ENCODE results near the gene MYOG.

Gene MYOG

DNA sequence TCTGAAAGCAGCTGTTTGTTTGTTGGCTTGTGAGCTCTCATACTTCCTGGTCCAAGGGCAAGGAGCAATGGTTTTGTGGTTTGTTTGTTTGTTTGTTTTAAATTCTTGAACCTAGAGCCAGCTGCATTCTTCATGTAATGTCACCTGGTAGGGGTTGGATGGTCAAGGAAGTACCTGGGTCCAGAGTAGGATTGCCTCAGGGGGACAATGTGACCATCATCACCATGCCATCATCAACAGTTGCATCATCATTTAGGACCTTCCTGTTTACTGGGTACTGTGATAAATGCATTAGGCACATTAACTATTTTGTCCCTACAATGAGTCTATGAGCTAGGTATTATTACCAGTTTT is 14.7 kb upstream of the MYOG start:
- no peaks in the 10 kb centered on the region for H3K79me2 ChIP-seq (ENCODE audit: insufficient read depth, low read length)
- H3K9ac ChIP-seq (ENCODE audit: low read depth, low read length, poor library complexity, severe bottlenecking): no peak overlapping the region
- no peaks in the 10 kb centered on the region for H3K9me2 ChIP-seq (replicated peaks; ENCODE audit: low read depth, low read length)
- H3K27me3 ChIP-seq (ENCODE audit: insufficient read depth, low read length, poor library complexity, severe bottlenecking): no peaks in the 10 kb centered on the region
- H3K4me1 ChIP-seq (ENCODE audit: insufficient read depth, low read length, poor library complexity, severe bottlenecking): no peaks in the 10 kb centered on the region
- no peaks in the 10 kb centered on the region for H4K20me1 ChIP-seq (ENCODE audit: insufficient read depth, low read length, poor library complexity, severe bottlenecking)
- H3K36me3 ChIP-seq (ENCODE audit: insufficient read depth, low read length): no peaks in the 10 kb centered on the region
- no peak overlapping the region for H2AFZ ChIP-seq (ENCODE audit: low read length)
- peaks cover 6% of the 10 kb centered on the region; the same call in 1 of the 2 replicates for H3K9me3 ChIP-seq (ENCODE audit: insufficient read depth, low read depth, low read length)
- H3K4me3 ChIP-seq (ENCODE audit: low read length, poor library complexity, severe bottlenecking): no peak overlapping the region
- H3K4me2 ChIP-seq (ENCODE audit: low read depth, low read length, poor library complexity, severe bottlenecking): no peak overlapping the region
- H3F3A ChIP-seq (ENCODE audit: low read depth): no peaks in the 10 kb centered on the region
- TF ChIP-seq, protein P1, sequence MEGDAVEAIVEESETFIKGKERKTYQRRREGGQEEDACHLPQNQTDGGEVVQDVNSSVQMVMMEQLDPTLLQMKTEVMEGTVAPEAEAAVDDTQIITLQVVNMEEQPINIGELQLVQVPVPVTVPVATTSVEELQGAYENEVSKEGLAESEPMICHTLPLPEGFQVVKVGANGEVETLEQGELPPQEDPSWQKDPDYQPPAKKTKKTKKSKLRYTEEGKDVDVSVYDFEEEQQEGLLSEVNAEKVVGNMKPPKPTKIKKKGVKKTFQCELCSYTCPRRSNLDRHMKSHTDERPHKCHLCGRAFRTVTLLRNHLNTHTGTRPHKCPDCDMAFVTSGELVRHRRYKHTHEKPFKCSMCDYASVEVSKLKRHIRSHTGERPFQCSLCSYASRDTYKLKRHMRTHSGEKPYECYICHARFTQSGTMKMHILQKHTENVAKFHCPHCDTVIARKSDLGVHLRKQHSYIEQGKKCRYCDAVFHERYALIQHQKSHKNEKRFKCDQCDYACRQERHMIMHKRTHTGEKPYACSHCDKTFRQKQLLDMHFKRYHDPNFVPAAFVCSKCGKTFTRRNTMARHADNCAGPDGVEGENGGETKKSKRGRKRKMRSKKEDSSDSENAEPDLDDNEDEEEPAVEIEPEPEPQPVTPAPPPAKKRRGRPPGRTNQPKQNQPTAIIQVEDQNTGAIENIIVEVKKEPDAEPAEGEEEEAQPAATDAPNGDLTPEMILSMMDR (conservative IDR thresholded peaks at IDR 0.05; ENCODE audit: low read length): no peak
- TF ChIP-seq EZH2phosphoT487 (IDR thresholded peaks at IDR 0.05; ENCODE audit: borderline replicate concordance): no peak

DNA sequence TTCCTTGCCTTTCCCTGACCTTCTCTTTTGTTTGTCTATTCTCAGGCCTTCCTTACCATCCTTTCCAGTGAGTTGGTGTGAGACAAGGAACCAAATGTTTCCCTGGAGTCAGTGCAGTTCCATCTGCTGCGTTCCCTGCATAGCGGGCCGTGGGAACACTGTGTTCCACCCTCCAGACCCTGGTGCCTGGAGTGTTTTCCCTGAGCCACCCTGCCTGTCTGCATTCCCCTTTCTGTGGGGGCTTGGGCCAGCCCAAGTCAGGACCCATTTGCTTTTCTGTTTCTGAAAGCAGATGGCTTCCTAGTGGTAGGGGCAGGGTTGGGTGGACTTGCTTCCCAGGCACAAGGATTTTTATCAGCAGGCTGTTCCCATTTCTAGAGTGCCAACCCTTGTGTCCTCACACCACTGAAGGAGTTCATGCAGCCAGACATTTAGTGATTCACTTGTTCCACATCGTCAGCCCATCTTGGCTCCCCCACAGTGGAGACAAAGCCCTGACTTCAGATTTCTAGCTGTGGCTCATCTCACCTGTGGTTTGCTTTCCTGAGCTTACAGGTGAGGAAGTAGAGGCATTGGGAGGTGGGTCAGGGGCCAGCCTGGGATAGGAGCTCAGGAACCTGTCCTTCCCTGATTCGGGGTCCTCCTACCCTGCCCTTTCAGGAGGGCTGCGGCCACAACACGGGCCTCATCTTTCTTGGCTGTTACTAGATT is 14.1 kb upstream of the MYOG start:
- no peaks in the 10 kb centered on the region for H3K36me3 ChIP-seq (ENCODE audit: insufficient read depth, low read length)
- no peak overlapping the region for H2AFZ ChIP-seq (ENCODE audit: low read length)
- H3K4me3 ChIP-seq (ENCODE audit: low read length, poor library complexity, severe bottlenecking): no peak overlapping the region
- H3K27me3 ChIP-seq (ENCODE audit: insufficient read depth, low read length, poor library complexity, severe bottlenecking): no peaks in the 10 kb centered on the region
- no peak overlapping the region for H3K4me2 ChIP-seq (ENCODE audit: low read depth, low read length, poor library complexity, severe bottlenecking)
- peaks cover 11% of the 10 kb centered on the region for H3K9me3 ChIP-seq (ENCODE audit: insufficient read depth, low read depth, low read length)
- H3K9ac ChIP-seq (ENCODE audit: low read depth, low read length, poor library complexity, severe bottlenecking): no peak overlapping the region
- TF ChIP-seq EZH2phosphoT487 (IDR thresholded peaks at IDR 0.05; ENCODE audit: borderline replicate concordance): no peak
- TF ChIP-seq, protein P1 (conservative IDR thresholded peaks at IDR 0.05; ENCODE audit: low read length): no peak
- no peaks in the 10 kb centered on the region for H3K79me2 ChIP-seq (ENCODE audit: insufficient read depth, low read length)
- H3F3A ChIP-seq (ENCODE audit: low read depth): no peaks in the 10 kb centered on the region
- no peaks in the 10 kb centered on the region for H3K9me2 ChIP-seq (replicated peaks; ENCODE audit: low read depth, low read length)
- no peaks in the 10 kb centered on the region for H3K4me1 ChIP-seq (ENCODE audit: insufficient read depth, low read length, poor library complexity, severe bottlenecking)
- H4K20me1 ChIP-seq (ENCODE audit: insufficient read depth, low read length, poor library complexity, severe bottlenecking): no peaks in the 10 kb centered on the region

DNA sequence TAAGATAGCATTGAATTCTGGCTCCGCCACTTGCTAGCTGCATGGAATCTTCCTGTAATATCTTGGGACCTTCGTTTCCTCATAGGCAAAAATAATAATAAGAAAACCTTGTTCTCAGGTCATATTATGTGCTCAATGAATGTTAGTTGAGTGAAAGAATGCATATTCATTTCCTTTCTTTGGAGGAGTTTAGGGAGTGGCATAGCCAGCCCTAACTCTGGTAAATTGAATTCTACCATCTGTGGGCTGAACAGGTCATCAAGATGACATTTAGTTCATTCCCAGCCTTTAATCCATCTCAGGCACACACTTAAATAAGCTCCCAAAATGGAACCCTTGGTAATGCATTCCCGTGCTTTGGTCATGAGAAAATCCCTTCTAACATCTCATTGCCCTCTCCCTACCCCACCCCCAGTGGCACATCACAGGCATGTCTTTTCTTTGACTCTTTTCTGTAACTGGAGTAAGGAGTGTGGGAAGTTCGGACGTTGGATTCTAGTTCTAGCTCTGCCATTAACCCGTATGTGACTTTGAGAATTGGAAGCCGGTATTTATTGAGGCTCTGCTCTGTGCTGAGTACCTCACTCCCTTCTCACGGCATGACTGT is 13.2 kb upstream of the MYOG start:
- no peaks in the 10 kb centered on the region for H3K9me2 ChIP-seq (replicated peaks; ENCODE audit: low read depth, low read length)
- no peaks in the 10 kb centered on the region for H3K36me3 ChIP-seq (ENCODE audit: insufficient read depth, low read length)
- H3K27me3 ChIP-seq (ENCODE audit: insufficient read depth, low read length, poor library complexity, severe bottlenecking): no peaks in the 10 kb centered on the region
- no peak overlapping the region for H3K4me2 ChIP-seq (ENCODE audit: low read depth, low read length, poor library complexity, severe bottlenecking)
- H3K4me1 ChIP-seq (ENCODE audit: insufficient read depth, low read length, poor library complexity, severe bottlenecking): no peaks in the 10 kb centered on the region
- H3K79me2 ChIP-seq (ENCODE audit: insufficient read depth, low read length): no peaks in the 10 kb centered on the region
- TF ChIP-seq, protein P1 (conservative IDR thresholded peaks at IDR 0.05; ENCODE audit: low read length): no peak
- TF ChIP-seq EZH2phosphoT487 (IDR thresholded peaks at IDR 0.05; ENCODE audit: borderline replicate concordance): no peak
- no peak overlapping the region for H3K4me3 ChIP-seq (ENCODE audit: low read length, poor library complexity, severe bottlenecking)
- peaks cover 18% of the 10 kb centered on the region for H3K9me3 ChIP-seq (ENCODE audit: insufficient read depth, low read depth, low read length)
- H2AFZ ChIP-seq (ENCODE audit: low read length): no peak overlapping the region
- H4K20me1 ChIP-seq (ENCODE audit: insufficient read depth, low read length, poor library complexity, severe bottlenecking): no peaks in the 10 kb centered on the region
- H3F3A ChIP-seq (ENCODE audit: low read depth): no peaks in the 10 kb centered on the region
- H3K9ac ChIP-seq (ENCODE audit: low read depth, low read length, poor library complexity, severe bottlenecking): no peak overlapping the region
